ENCODE results near the gene FOXN3. TPM values are rescaled to one million over a fixed set of nuclear protein-coding genes. Genes with fewer than 3 reads are reported as not detected.

FOXN3 gene
- total and polyA plus RNA-seq, 10 of the 15 experiments (the other 5 are each of a cell fraction or from before 2014, with no cell fraction given) = 4.5 to 68.9 (median 29.7) TPM

- TF ChIP-seq CHD1 (IDR thresholded peaks at IDR 0.05; ENCODE audit: low read depth, low read length) = no peak
- TF ChIP-seq CHD4 (IDR thresholded peaks at IDR 0.05) = no peak
- TF ChIP-seq PML (IDR thresholded peaks at IDR 0.05; ENCODE audit: low read length) = no peak
- TF ChIP-seq STAT1 (conservative IDR thresholded peaks at IDR 0.05) = no peak
- no peak for TF ChIP-seq RFX5 (IDR thresholded peaks at IDR 0.05; ENCODE audit: low read depth, low read length)
- TF ChIP-seq ZNF24 (IDR thresholded peaks at IDR 0.05) = no peak
Measured at GRCh38 chr14:89399157-89399556, 17.9 kb downstream of the FOXN3 start (continued).

GRCh38 chr14:89397569-89398230, 19.3 kb downstream of the FOXN3 start:
- Histone ChIP-seq H3K4me1 (ENCODE audit: control insufficient read depth, insufficient read depth, low read length) (peaks cover 6% of the 10 kb centered on the region), H3K79me2 (ENCODE audit: control insufficient read depth, insufficient read depth, low read length) (peaks cover 66% of the 10 kb centered on the region), H3K27ac (ENCODE audit: control insufficient read depth, insufficient read depth) (no peak overlapping the region), H3K27me3 (replicated peaks in 1 of 2; ENCODE audit: control insufficient read depth in 2 of 2, insufficient read depth in 2 of 2, low read length in 1 of 2) (no peaks in the 10 kb centered on the region), H3K4me3 (no peak overlapping the region), H3K4me2 (ENCODE audit: control insufficient read depth, insufficient read depth) (no peak overlapping the region), H2AFZ (ENCODE audit: control insufficient read depth, low read depth, low read length) (no peak overlapping the region), H3K9me3 (replicated peaks; ENCODE audit: control insufficient read depth, insufficient read depth, low read length) (no peaks in the 10 kb centered on the region), H3K36me3 (ENCODE audit: control insufficient read depth in 2 of 2, insufficient read depth in 2 of 2, low read length in 1 of 2) (peaks cover 0 to 8% of the 10 kb centered on the region in 2 experiments; a peak in 3 of 4 replicates), H4K20me1 (ENCODE audit: control insufficient read depth, insufficient read depth) (no peaks in the 10 kb centered on the region), H3K9ac (ENCODE audit: control insufficient read depth, insufficient read depth, low read length) (no peak overlapping the region)
- DNase-seq (ENCODE audit: low read depth, low spot score) (no peak), FAIRE-seq (no peak), ATAC-seq (no peak)
- SMC1A ChIA-PET (ENCODE audit: uncharacterized antibody, unreplicated experiment) = interaction anchor here (0.9 to 1.4 kb wide), 2 partner anchors 33 kb away, joined by 3 read pairs; no protein-coding TSS in a partner anchor
- in situ Hi-C loops (cut with MboI) (no loop called here), intact Hi-C loops (cut with micrococcal nuclease; ENCODE audit: unreplicated experiment) (no loop called here)
- RAD21 ChIA-PET (ENCODE audit: unreplicated experiment) = no interaction called here
- 81% methylated on average over 3 of the region's 3 CpGs for WGBS (ENCODE audit: insufficient coverage, insufficient replicate concordance, low lambda C conversion rate, missing lambda C conversion rate)
- CTCF ChIA-PET = interaction anchor here (2.3 kb wide), 1 partner anchor 220 kb away, joined by 7 read pairs; no protein-coding TSS in a partner anchor
- BruUV-seq (replicated peaks) = no TSS peak
- POLR2A ChIA-PET = interaction anchor here (0.6 kb wide), 1 partner anchor 276 kb away, joined by 3 read pairs; no protein-coding TSS in a partner anchor
- TF ChIP-seq MEF2B (IDR thresholded peaks at IDR 0.05; ENCODE audit: partially characterized antibody, poor library complexity, severe bottlenecking) (no peak), SMC3 (IDR thresholded peaks at IDR 0.05; ENCODE audit: borderline replicate concordance, low read length) (no peak), USF1 (IDR thresholded peaks at IDR 0.05; ENCODE audit: borderline replicate concordance, extremely low read length, insufficient read depth, low read depth, low read length) (no peak), CEBPB (IDR thresholded peaks at IDR 0.05; ENCODE audit: borderline replicate concordance in 1 of 2, low read depth in 2 of 2, low read length in 2 of 2) (no peak), ZNF622 (IDR thresholded peaks at IDR 0.05) (no peak), WRNIP1 (IDR thresholded peaks at IDR 0.05; ENCODE audit: borderline replicate concordance, low read depth, low read length) (no peak), ZBTB11 (CRISPR knock-in tag; IDR thresholded peaks at IDR 0.05) (no peak), NR2C1 (IDR thresholded peaks at IDR 0.05) (no peak), JUND (IDR thresholded peaks at IDR 0.05; ENCODE audit: low read depth, low read length) (no peak), RFX5 (IDR thresholded peaks at IDR 0.05; ENCODE audit: low read depth, low read length) (no peak), SPI1 (IDR thresholded peaks at IDR 0.05; ENCODE audit: borderline replicate concordance, insufficient read depth, low read depth, low read length) (no peak)
